Measurements from ENCODE around the gene VPS11.
A peak's percentile ranks its signal among the peaks of the same experiment; 100 is the strongest.

VPS11 gene

DNA sequence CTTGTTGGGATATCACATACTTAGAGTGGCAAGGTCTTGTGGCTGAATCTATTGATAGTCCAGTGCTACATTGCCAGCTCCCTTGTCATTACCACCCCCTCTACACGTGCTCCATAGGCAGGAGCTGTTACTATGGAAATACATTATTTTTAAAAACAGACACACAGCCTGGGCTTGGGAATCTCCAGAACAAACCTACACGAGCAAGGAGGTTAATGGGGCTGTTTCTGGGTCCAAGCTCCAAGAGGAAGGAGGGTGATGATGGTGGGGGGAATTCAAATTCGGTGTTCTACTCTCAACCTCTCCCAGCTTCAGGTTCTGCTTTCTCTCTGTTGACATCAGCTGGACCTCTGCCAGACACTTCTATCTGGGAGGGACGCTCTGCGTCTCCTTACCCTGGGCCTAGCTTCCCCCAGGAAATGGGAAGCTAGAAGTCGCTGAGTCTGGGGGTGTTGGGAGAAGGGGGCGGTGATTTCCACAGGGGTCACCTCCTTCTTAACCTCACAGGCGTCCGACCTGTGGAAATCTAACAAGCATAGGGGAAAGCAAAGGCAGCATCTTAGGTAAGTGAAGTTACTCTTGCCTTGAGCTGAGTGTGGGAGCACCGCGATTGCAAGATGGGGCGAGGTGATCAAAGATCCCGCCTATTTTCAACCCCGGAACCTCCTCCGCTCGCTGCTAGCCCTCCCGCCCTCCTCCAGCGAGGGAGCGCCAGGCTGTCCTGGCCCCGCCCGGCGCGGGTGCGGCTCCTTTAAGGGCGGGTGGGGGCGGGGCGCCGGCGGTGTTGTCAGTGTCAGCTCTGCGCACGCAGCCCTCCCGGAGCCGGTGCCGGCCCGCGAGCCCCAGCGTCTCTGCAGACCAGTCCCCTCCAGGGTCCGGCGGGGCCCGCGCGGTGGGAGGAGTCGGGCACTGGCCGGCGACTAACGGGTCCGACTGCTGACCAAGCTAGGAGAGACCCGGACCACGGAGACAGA is 39.2 kb downstream of the VPS11 start, which contains the start of gene C2CD2L:
TSS of gene C2CD2L (plus strand) at position 781 of the 974 bp plus-strand sequence. CDS start 398 bp downstream, outside the sequence.
- peak; percentile 69 for DNase-seq

GRCh38 chr11:119107538-119108145 is 40.0 kb downstream of the VPS11 start:
- no peak for DNase-seq

DNA sequence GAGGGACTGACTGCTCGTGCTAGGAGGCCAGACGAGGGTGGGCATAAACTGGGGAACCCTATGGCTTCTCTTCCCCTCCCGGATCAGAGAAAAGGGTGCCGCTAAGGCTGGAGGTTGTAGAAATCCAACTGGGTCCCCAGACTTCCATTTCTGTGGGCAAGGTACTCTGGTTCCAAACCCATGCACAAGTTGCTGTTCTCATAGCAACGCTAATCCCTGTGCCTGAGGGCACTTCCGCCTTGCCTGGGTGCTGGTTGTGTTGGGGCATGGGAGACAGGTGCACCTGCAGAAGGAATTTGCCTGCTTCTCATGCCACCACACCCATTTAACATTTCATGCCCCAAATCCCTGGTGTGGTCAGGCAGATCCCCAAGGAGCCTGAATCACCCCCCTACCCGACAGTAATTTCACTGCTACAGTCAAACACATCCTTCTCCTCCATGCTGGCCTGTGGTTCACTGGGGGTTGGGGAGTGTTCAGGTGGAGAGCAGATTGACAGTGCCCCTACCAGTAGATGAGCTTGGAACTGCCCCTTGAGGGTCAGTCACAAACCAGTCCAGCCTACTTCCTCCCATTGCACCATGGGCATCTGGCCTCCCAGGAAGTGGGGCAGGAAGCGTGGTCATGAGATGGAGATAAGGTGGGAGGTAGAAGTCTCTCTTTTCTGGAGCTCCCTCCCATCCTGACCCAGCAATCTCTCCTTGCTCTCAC is 40.7 kb downstream of the VPS11 start:
- no peak for DNase-seq

DNA sequence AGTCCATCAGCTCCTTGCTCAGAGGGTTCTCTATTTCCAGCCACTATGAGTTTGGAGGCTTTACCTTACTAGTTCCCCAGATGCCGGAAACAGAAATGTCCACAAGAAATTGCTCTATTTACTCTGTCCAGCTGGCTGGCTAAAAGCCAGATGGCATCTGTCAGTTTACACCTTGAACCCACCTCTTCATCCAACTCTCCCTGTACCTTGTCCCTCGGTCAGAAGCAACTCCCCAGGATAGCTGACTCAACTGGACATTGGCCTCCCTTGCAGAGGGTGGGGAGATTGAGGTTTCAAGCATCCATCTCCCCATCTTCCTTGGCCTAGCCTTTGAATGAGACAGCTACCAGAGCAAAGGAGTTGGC is 41.2 kb downstream of the VPS11 start:
- no peak for DNase-seq

DNA sequence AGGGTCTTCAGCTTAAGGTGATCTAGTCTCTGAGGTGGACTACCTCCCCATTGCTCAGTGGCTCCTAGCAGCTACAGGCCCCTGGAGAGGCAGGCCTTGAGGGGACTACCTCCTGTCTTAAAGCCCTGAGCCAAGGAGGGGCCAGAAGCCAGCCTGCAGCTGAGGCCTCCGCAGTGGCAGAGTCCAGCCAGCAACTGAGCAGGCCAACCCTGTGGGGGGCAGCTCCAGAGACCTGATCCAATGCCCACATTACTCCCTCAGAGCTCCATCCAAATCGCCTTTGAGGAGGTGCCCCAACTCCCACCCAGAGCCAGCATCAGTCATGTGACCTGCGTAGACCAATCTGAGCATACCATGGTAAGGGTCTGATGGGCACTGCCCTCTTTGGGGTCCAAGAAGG is 42.2 kb downstream of the VPS11 start:
- DNase-seq = no peak

GRCh38 chr11:119110439-119110838 is 42.8 kb downstream of the VPS11 start:
- no peak for DNase-seq

DNA sequence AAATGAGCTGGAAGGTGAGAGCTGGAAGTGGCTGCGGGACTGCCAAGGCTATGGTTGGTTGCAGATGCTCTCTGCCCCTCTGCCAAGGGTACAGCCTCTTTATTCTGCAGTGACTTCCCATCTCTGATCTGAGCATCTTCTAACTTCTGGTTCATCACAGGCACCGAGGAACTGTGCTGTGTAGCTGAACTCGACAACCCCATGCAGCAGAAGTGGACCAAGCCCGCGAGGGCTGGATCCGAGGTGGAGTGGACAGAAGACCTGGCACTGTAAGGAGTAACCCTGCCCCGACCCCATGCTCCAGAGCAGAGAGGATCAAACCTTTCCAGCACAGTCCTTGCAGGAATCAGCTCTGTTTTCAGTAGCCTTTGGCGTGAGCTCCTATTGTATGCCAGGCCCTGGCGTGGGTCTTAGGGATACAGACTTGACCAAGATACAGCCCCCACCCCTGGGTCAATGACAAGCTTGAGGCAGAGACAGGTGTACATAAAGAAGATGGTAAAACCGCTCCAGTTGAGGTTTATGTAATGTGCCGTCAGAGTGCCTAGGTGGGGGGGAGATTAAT is 43.8 kb downstream of the VPS11 start:
- DNase-seq = no peak

GRCh38 chr11:119112314-119113020 is 44.8 kb downstream of the VPS11 start:
- DNase-seq = no peak

DNA sequence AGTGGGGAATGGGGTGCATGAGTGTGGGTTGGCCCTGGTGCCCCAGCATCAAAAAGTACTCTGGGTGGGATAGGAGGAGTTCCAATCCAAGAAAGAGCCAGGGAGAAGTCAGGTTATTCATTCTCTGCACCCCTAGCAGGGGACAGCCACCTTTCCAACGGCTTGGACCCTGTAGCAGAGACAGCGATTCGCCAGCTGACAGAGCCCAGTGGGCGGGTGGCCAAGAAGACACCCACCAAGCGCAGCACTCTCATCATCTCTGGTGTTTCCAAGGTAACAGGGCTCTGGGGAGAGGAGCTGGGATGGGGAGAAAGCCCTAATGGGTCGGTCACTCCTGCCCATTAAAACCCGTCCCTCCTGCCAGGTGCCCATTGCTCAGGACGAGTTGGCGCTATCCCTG is 46.1 kb downstream of the VPS11 start:
- DNase-seq = no peak

DNA sequence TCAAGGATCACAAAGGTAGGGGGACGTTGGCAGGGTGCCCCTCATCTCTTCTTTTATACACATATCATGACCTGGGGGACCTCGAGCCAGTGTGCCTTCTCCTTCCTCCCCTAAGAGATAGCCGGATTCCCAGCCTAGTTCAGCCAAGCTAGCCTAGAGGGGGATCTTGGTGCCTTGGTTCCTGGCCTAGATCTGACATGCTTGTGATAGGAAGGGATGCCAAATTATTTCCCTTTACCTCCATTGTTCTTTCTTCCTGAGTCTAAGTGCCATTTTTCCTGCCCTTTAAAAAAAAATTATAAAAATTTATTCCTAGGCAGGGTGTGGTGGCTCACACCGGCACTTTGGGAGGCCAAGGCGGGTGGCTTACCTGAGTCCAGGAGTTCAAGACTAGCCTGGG is 46.7 kb downstream of the VPS11 start:
- DNase-seq = no peak

DNA sequence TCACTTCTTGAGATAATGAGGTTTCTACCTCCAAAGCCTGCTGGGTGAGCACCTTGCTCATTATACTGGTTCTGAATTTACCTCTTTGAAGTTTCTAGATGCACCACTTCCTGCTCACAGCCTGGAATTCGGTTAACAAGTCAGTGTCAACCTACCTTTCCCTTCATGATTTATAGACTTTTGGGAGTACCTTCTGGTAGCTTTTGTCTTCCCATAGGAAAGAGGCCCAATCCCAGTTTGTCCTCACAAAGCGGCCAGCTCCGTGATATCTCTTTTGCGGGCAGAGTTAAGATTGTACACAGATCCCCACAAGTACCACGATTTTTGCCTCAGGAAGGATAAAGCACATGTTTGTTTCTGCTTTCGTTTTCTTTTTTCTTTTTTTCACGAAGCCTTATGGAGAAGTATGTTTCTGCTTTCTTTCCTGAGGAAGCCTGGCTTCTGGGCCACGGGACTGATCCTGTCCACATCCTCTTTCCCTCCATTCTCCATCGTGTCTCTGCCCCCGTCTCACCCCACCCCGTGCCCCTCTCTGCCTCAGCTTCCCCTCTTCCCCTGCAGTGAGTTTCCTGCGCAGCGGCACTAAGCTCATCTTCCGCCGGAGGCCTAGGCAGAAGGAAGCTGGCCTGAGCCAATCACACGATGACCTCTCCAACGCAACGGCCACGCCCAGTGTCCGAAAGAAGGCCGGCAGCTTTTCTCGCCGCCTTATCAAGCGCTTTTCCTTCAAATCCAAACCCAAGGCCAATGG is 48.0 kb downstream of the VPS11 start:
- no peak for DNase-seq

DNA sequence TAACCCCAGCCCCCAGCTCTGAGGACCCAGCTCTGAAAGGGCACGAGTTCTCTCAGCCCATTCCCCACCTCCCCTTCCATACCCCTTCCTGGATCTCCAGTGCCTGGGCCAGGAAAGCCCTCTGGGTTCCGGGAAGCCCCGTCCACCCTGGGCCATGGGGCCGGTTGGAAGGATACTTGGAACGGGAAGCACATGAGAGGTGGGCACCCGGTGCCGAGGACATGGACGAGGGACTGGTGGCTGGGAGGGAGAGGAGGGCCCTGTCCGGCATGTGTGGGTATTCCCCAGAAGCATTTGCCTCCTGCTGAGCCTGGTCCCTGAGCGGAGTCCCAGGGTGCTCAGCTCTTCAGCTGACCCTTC is 48.6 kb downstream of the VPS11 start:
- DNase-seq = no peak

GRCh38 chr11:119116601-119117000 is 49.0 kb downstream of the VPS11 start:
- DNase-seq = no peak

GRCh38 chr11:119117004-119117706 is 49.5 kb downstream of the VPS11 start:
- no peak for DNase-seq

DNA sequence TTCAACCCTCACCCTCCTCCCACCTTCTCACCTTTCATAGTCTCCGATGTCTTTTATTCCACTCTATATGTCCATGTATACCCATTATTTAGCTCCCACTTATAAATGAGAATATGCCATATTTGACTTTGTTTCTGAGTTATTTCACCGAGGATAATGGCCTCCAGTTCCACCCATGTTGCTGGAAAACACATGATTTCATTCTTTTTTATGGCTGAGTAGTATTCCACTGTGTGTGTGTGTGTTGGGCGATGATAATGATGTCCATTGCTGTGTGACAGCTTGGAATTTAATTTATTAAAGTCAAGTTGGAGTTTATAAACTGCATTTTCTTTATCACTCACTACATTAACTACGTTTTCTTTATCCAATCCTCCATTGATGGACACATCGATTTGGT is 50.6 kb downstream of the VPS11 start:
- no peak for DNase-seq

GRCh38 chr11:119118946-119119345 is 51.3 kb downstream of the VPS11 start:
- DNase-seq = no peak

GRCh38 chr11:119120639-119121007 is 53.0 kb downstream of the VPS11 start:
- no peak for DNase-seq

DNA sequence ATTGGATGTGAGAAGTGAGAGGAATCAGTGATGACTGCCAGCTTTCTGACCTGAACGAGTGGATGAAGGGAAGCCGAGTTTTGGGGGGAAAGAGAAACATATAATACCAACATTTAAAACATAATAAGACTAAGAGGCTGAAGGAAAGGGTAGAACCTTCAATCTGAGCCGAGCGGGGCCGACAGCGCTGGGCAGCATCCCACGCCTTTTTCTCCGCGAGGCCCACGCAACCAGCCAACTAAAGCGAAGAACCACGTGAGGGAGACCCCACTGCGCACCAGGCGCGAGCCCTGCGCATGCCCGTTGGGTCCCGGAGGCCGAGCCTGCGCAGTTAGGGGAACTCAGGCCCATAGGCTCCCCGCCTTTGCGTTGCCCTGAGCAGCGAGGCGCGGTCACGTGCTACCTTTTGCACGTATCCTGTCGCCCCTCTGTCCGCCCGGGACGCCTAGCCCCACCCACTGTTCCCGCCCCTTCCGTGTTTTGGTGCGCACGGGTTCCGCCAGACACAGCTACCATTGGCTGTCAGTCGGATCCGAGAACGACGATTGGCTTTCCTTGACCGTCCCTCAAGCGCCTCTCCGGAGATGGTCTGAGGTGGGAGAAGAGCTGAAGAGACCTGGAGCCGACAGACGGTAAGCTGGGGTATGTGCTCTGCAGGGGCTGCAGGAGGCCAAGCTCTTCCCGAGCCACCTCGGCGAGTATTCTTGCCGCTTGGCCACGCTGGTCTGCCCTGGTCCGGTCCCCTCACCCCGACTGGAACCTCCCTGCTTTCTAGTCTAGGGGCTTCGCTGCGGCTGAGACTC is 53.6 kb downstream of the VPS11 start, which contains the start of gene HINFP:
TSS of gene HINFP (plus strand) at position 573 of the 803 bp plus-strand sequence. CDS start 5,365 bp downstream, outside the sequence.
- peak; percentile 90 for DNase-seq

- no peak for DNase-seq
Observed at GRCh38 chr11:119121811-119122124, 54.1 kb downstream of the VPS11 start.

- no peak for DNase-seq
Observed at GRCh38 chr11:119125821-119126220, 58.2 kb downstream of the VPS11 start.
